Measurements from ENCODE around the gene OXCT2. TPM values are rescaled to one million over a fixed set of nuclear protein-coding genes. Genes with fewer than 3 reads are reported as not detected.

The OXCT2 gene
- total and polyA plus RNA-seq, 9 of the 15 experiments (the other 6 are each of a cell fraction or from before 2014, with no cell fraction given): 0.08 to 0.64 (median 0.22) TPM; not detected in 2

DNA sequence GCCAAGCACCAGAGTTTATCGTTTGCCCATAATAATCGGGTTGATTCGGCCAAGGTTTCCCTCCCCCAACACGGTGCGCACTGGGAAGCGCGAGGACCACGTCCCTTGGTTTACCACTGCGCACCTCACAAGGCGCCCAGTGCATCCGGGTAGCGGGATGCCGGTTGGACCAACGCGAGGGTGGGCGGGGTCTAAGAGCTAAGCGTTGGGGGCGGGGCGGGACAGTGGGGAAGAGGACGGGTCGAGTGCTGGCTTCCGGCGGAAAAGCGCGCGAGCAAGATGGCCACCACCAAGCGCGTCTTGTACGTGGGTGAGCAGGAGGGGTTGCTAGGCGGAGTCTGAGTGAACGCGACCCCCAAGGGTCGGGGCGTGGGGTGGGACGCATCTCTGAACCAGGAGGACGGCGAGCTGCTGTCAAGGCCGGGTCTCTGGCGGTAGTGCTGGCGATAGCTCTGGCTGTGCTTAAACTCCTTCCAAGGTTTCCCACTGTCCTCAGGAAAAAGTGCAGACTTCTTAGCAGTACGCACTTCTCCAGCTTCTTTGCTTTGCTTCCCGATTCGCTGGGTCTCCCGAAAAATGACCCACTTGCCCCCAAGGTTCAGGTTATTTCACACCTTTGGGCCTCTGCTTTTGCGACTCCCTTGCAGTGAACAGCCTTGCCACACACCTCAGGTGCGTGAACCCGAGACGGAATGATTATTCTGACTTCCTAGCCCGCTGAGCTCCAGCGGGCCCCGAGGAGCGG, 32.4 kb downstream of the OXCT2 start, which contains the start of gene PPIE (continued):
- TF ChIP-seq, protein P1, sequence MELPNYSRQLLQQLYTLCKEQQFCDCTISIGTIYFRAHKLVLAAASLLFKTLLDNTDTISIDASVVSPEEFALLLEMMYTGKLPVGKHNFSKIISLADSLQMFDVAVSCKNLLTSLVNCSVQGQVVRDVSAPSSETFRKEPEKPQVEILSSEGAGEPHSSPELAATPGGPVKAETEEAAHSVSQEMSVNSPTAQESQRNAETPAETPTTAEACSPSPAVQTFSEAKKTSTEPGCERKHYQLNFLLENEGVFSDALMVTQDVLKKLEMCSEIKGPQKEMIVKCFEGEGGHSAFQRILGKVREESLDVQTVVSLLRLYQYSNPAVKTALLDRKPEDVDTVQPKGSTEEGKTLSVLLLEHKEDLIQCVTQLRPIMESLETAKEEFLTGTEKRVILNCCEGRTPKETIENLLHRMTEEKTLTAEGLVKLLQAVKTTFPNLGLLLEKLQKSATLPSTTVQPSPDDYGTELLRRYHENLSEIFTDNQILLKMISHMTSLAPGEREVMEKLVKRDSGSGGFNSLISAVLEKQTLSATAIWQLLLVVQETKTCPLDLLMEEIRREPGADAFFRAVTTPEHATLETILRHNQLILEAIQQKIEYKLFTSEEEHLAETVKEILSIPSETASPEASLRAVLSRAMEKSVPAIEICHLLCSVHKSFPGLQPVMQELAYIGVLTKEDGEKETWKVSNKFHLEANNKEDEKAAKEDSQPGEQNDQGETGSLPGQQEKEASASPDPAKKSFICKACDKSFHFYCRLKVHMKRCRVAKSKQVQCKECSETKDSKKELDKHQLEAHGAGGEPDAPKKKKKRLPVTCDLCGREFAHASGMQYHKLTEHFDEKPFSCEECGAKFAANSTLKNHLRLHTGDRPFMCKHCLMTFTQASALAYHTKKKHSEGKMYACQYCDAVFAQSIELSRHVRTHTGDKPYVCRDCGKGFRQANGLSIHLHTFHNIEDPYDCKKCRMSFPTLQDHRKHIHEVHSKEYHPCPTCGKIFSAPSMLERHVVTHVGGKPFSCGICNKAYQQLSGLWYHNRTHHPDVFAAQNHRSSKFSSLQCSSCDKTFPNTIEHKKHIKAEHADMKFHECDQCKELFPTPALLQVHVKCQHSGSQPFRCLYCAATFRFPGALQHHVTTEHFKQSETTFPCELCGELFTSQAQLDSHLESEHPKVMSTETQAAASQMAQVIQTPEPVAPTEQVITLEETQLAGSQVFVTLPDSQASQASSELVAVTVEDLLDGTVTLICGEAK (IDR thresholded peaks at IDR 0.05): peak; percentile 91
- TF ChIP-seq, protein P1 (CRISPR knock-in tag; IDR thresholded peaks at IDR 0.05): no peak
- peak; percentile 55 to 56; a peak in 2 of 4 replicates for TF ChIP-seq MAZ (CRISPR knock-in tag; conservative IDR thresholded peaks at IDR 0.05 in 1 of 2, IDR thresholded peaks at IDR 0.05 in 1 of 2)
- TF ChIP-seq, protein P2, sequence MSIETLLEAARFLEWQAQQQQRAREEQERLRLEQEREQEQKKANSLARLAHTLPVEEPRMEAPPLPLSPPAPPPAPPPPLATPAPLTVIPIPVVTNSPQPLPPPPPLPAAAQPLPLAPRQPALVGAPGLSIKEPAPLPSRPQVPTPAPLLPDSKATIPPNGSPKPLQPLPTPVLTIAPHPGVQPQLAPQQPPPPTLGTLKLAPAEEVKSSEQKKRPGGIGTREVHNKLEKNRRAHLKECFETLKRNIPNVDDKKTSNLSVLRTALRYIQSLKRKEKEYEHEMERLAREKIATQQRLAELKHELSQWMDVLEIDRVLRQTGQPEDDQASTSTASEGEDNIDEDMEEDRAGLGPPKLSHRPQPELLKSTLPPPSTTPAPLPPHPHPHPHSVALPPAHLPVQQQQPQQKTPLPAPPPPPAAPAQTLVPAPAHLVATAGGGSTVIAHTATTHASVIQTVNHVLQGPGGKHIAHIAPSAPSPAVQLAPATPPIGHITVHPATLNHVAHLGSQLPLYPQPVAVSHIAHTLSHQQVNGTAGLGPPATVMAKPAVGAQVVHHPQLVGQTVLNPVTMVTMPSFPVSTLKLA (conservative IDR thresholded peaks at IDR 0.05): peak in 1 of 2 experiments; percentile 78; a peak in 3 of 4 replicates
- TF ChIP-seq, protein P3, sequence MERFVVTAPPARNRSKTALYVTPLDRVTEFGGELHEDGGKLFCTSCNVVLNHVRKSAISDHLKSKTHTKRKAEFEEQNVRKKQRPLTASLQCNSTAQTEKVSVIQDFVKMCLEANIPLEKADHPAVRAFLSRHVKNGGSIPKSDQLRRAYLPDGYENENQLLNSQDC (CRISPR knock-in tag; IDR thresholded peaks at IDR 0.05): no peak
- TF ChIP-seq THRAP3 (IDR thresholded peaks at IDR 0.05; ENCODE audit: borderline replicate concordance): no peak
- TF ChIP-seq, protein P4, sequence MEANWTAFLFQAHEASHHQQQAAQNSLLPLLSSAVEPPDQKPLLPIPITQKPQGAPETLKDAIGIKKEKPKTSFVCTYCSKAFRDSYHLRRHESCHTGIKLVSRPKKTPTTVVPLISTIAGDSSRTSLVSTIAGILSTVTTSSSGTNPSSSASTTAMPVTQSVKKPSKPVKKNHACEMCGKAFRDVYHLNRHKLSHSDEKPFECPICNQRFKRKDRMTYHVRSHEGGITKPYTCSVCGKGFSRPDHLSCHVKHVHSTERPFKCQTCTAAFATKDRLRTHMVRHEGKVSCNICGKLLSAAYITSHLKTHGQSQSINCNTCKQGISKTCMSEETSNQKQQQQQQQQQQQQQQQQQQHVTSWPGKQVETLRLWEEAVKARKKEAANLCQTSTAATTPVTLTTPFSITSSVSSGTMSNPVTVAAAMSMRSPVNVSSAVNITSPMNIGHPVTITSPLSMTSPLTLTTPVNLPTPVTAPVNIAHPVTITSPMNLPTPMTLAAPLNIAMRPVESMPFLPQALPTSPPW (CRISPR knock-in tag; IDR thresholded peaks at IDR 0.05): peak; percentile 59; the same call in 1 of the 2 replicates
- no peak for TF ChIP-seq NR2F6 (CRISPR knock-in tag; IDR thresholded peaks at IDR 0.05)
- no peak for TF ChIP-seq PPARD (CRISPR knock-in tag; IDR thresholded peaks at IDR 0.05)
- TF ChIP-seq, protein P5, sequence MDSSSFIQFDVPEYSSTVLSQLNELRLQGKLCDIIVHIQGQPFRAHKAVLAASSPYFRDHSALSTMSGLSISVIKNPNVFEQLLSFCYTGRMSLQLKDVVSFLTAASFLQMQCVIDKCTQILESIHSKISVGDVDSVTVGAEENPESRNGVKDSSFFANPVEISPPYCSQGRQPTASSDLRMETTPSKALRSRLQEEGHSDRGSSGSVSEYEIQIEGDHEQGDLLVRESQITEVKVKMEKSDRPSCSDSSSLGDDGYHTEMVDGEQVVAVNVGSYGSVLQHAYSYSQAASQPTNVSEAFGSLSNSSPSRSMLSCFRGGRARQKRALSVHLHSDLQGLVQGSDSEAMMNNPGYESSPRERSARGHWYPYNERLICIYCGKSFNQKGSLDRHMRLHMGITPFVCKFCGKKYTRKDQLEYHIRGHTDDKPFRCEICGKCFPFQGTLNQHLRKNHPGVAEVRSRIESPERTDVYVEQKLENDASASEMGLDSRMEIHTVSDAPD (CRISPR knock-in tag; IDR thresholded peaks at IDR 0.05): no peak
- TF ChIP-seq KAT7 (CRISPR knock-in tag; IDR thresholded peaks at IDR 0.05; ENCODE audit: borderline replicate concordance): peak; percentile 70; the same call in 1 of the 2 replicates
- TF ChIP-seq MAFF (IDR thresholded peaks at IDR 0.05; ENCODE audit: low read length): 0 out of 2 replicates have a peak, but pooled peaks have one; percentile 22

Data from K562 (cell line).